Measurements from ENCODE around the gene UBASH3A. TPM values are rescaled to one million over a fixed set of nuclear protein-coding genes. Genes with fewer than 3 reads are reported as not detected.

UBASH3A gene, protein sequence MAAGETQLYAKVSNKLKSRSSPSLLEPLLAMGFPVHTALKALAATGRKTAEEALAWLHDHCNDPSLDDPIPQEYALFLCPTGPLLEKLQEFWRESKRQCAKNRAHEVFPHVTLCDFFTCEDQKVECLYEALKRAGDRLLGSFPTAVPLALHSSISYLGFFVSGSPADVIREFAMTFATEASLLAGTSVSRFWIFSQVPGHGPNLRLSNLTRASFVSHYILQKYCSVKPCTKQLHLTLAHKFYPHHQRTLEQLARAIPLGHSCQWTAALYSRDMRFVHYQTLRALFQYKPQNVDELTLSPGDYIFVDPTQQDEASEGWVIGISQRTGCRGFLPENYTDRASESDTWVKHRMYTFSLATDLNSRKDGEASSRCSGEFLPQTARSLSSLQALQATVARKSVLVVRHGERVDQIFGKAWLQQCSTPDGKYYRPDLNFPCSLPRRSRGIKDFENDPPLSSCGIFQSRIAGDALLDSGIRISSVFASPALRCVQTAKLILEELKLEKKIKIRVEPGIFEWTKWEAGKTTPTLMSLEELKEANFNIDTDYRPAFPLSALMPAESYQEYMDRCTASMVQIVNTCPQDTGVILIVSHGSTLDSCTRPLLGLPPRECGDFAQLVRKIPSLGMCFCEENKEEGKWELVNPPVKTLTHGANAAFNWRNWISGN
- total RNA-seq (2012; rRNA removed): not detected in 2 replicates

DNA sequence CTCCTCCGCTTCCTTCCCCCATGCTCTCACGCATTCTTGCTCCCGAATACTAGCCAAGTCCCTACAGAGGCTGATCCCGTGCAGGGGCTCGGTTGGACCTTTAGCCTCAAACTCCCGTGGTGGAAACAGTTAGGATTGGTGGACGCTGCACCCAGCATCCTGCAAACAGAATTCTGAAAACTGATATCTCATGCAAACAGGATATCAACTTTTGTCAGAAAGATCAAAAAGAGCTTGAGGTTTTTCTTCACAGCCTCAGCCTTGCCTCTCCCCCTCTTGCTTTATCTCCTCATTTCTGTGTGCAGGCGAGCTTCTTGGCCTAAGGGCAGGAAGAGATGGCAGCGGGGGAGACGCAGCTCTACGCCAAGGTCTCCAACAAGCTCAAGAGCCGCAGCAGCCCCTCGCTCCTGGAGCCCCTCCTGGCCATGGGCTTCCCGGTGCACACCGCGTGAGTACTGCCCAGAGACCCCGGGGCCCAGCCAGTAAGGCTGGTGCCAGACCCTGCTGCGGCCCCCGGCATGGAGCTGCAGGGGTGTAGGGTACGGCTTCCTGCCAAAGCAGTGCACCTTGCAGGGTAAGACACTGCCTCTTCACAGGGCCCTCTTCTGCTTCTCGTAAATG, at the start of gene UBASH3A:
Gene UBASH3A (plus strand): TSS at position 292 of the 621 bp plus-strand sequence. CDS start 44 bp downstream, at position 336.
- Histone ChIP-seq H3K4me3 (ENCODE audit: low read length) (no peak within 1 kb of the TSS), H3K9ac (ENCODE audit: low read depth, low read length) (no peak within 1 kb of the TSS), H3K4me2 (ENCODE audit: low read length) (no peak within 1 kb of the TSS), H3K4me1 (ENCODE audit: control insufficient read depth, insufficient read depth, low read length) (no peaks in the 10 kb centered on the region), H3K9me3 (replicated peaks; ENCODE audit: low read length) (no peaks in the 10 kb centered on the region), H3K27me3 (ENCODE audit: control insufficient read depth, insufficient read depth, low read length) (peaks cover 2% of the 10 kb centered on the region), H3K36me3 (ENCODE audit: insufficient read depth, low read length) (no peaks in the 10 kb centered on the region)

DNA sequence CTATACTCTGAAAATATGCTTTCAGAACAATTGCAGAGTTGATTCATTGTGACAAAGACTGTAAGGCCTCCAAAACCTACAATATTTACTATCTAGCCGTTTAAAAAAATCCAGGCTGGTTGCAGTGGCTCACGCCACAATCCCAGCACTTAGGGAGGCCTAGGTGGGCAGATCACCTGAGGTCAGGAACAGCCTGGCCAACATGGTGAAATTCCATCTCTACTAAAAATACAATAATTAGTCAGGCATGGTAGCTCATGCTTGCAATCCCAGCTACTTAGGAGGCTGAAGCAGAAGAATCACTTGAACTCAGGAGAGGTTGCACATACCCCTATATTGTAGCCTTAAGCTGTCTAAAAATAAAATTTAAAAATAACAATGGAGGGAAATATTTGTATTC, 47.7 kb upstream of the UBASH3A start:
- Histone ChIP-seq H3K27me3 (ENCODE audit: control insufficient read depth, insufficient read depth, low read length) (no peaks in the 10 kb centered on the region), H3K4me2 (ENCODE audit: low read length) (no peak overlapping the region), H3K9ac (ENCODE audit: low read depth, low read length) (no peak overlapping the region), H3K36me3 (ENCODE audit: insufficient read depth, low read length) (no peaks in the 10 kb centered on the region), H3K9me3 (replicated peaks; ENCODE audit: low read length) (no peaks in the 10 kb centered on the region), H3K4me1 (ENCODE audit: control insufficient read depth, insufficient read depth, low read length) (no peaks in the 10 kb centered on the region), H3K4me3 (ENCODE audit: low read length) (no peak overlapping the region)

DNA sequence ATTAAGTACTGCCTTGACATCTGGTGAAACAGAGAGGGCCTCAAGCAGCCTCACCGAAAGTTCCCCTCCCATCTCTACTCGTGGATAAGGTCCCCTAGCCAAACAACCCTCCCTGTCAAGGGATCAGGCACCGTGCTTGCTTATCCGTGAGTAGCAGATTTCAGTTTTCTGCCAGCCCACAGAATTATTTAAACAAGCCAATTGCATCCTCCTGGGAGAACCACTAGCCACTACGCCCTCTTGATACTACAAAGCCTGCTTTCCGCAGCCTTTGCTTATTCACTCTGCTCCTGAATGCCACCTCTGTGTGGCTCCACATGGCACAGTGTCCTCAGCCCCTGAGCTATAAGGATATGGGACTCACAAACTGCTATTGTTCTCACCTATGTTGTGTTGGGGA, 47.1 kb upstream of the UBASH3A start:
- no peak overlapping the region for H3K4me2 ChIP-seq (ENCODE audit: low read length)
- H3K4me1 ChIP-seq (ENCODE audit: control insufficient read depth, insufficient read depth, low read length): no peaks in the 10 kb centered on the region
- no peak overlapping the region for H3K9ac ChIP-seq (ENCODE audit: low read depth, low read length)
- no peak overlapping the region for H3K4me3 ChIP-seq (ENCODE audit: low read length)
- no peaks in the 10 kb centered on the region for H3K9me3 ChIP-seq (replicated peaks; ENCODE audit: low read length)
- H3K36me3 ChIP-seq (ENCODE audit: insufficient read depth, low read length): no peaks in the 10 kb centered on the region
- no peaks in the 10 kb centered on the region for H3K27me3 ChIP-seq (ENCODE audit: control insufficient read depth, insufficient read depth, low read length)

DNA sequence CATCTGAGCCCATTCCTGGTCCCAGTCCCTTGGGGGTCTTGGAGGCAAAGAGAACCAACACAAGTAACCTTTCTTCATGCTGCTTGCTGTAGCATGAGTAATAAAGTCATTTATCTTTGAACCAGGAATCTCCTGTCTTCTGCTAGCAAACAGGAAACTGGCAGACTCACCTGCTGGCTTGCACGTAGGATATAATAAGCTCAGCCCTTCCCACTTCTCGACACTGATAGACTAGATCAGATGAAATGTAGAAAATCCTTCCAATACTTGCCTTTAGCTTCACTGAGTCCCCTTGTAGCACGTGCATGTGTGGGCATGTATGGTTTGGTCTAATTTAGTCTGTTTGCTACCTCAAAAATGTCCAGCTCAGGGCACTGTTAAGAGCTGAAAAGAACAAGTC, 46.4 kb upstream of the UBASH3A start:
- Histone ChIP-seq H3K4me1 (ENCODE audit: control insufficient read depth, insufficient read depth, low read length) (no peaks in the 10 kb centered on the region), H3K9ac (ENCODE audit: low read depth, low read length) (no peak overlapping the region), H3K36me3 (ENCODE audit: insufficient read depth, low read length) (no peaks in the 10 kb centered on the region), H3K9me3 (replicated peaks; ENCODE audit: low read length) (no peaks in the 10 kb centered on the region), H3K4me2 (ENCODE audit: low read length) (no peak overlapping the region), H3K27me3 (ENCODE audit: control insufficient read depth, insufficient read depth, low read length) (peaks cover 2% of the 10 kb centered on the region), H3K4me3 (ENCODE audit: low read length) (no peak overlapping the region)

DNA sequence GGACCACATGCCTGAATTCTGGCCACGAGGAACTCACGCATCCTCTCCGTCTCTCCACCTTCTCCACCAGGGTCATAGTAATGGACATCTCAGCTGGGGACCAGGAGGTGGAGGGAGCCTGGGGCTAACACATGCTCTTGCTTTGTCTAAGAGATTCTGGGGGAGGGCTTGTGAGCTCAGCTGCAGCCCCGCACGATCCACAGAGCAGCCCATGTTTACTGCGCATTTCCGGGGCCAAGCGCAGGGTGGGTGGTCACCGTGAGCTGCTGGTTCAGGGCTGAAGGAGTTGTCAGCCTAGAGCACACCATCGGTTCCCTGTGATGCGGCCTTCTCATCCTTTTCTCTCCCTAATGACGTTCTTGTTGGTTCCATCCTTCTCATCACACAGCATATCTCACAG, 45.4 kb upstream of the UBASH3A start:
- Histone ChIP-seq H3K4me1 (ENCODE audit: control insufficient read depth, insufficient read depth, low read length) (no peaks in the 10 kb centered on the region), H3K4me3 (ENCODE audit: low read length) (no peak overlapping the region), H3K9me3 (replicated peaks; ENCODE audit: low read length) (no peaks in the 10 kb centered on the region), H3K4me2 (ENCODE audit: low read length) (no peak overlapping the region), H3K36me3 (ENCODE audit: insufficient read depth, low read length) (no peaks in the 10 kb centered on the region), H3K9ac (ENCODE audit: low read depth, low read length) (no peak overlapping the region), H3K27me3 (ENCODE audit: control insufficient read depth, insufficient read depth, low read length) (peaks cover 2% of the 10 kb centered on the region)

DNA sequence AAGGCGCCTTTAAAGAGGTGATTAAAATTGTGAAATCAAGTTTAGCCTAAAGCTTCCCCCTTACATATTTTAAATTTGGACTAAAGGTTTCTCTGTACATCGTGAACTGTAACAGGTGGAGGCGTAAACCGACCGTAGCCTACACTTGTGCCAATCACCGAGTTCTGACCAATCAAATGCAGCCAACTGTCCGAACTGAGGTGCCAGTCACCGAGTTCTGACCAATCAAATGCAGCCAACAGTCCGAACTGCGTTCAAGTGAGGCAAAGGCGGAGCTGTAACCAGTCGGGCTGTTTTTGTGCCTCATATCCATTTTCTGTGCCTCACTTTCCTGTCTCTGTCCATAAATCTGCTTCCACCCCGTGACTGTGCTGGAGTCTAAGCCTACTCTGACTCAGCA, 44.8 kb upstream of the UBASH3A start:
- Histone ChIP-seq H3K36me3 (ENCODE audit: insufficient read depth, low read length) (no peaks in the 10 kb centered on the region), H3K4me3 (ENCODE audit: low read length) (no peak overlapping the region), H3K9ac (ENCODE audit: low read depth, low read length) (no peak overlapping the region), H3K4me1 (ENCODE audit: control insufficient read depth, insufficient read depth, low read length) (no peaks in the 10 kb centered on the region), H3K4me2 (ENCODE audit: low read length) (no peak overlapping the region), H3K9me3 (replicated peaks; ENCODE audit: low read length) (no peaks in the 10 kb centered on the region), H3K27me3 (ENCODE audit: control insufficient read depth, insufficient read depth, low read length) (peaks cover 2% of the 10 kb centered on the region)

DNA sequence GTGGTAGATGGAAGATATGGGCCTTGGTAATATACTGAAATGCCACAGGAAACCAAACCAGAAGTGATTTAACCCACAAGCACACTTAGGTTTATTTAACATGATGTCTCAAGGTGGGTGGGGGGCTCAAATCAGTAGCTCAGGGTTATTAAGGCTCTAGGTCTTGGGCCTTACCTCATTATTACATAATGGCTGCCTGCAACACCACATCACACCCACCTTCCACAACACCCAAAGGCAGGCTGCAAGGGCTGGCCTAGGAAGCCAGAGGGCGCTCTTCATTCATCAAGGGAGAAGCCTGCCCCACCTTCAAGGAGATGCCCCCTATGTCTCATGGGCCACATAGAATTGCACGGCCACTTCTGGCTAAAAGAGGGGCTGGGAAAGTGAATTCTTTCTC, 43.4 kb upstream of the UBASH3A start:
- H3K4me3 ChIP-seq (ENCODE audit: low read length): no peak overlapping the region
- H3K4me2 ChIP-seq (ENCODE audit: low read length): no peak overlapping the region

DNA sequence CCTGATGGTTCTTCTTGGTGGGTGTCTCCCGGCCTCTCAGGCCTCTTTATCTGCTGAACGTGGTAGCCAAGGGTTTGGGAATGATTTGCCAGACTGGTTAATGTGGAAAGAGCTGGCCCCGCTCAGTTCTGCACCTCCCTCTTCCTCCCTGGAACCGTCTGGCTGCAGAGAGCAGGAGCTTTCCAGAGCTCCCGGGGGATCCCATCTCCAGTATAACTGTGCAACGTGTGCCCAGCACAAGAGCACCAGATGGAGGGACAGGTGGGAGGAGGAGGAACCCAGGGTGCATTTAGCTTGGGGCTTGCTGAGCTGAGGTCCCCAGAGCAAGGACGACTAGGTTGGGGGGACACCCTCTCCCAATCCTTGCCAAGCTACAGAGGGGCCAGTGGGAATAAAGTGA, 42.4 kb upstream of the UBASH3A start:
- Histone ChIP-seq H3K36me3 (ENCODE audit: insufficient read depth, low read length) (no peaks in the 10 kb centered on the region), H3K4me2 (ENCODE audit: low read length) (no peak overlapping the region), H3K4me3 (ENCODE audit: low read length) (no peak overlapping the region), H3K27me3 (ENCODE audit: control insufficient read depth, insufficient read depth, low read length) (peaks cover 2% of the 10 kb centered on the region), H3K4me1 (ENCODE audit: control insufficient read depth, insufficient read depth, low read length) (no peaks in the 10 kb centered on the region), H3K9me3 (replicated peaks; ENCODE audit: low read length) (no peaks in the 10 kb centered on the region), H3K9ac (ENCODE audit: low read depth, low read length) (no peak overlapping the region)

More for the DNA sequence above, 43.4 kb upstream of the UBASH3A start:
- peaks cover 2% of the 10 kb centered on the region for H3K27me3 ChIP-seq (ENCODE audit: control insufficient read depth, insufficient read depth, low read length)
- no peaks in the 10 kb centered on the region for H3K4me1 ChIP-seq (ENCODE audit: control insufficient read depth, insufficient read depth, low read length)
- no peak overlapping the region for H3K9ac ChIP-seq (ENCODE audit: low read depth, low read length)
- H3K9me3 ChIP-seq (replicated peaks; ENCODE audit: low read length): no peaks in the 10 kb centered on the region
- H3K36me3 ChIP-seq (ENCODE audit: insufficient read depth, low read length): no peaks in the 10 kb centered on the region

DNA sequence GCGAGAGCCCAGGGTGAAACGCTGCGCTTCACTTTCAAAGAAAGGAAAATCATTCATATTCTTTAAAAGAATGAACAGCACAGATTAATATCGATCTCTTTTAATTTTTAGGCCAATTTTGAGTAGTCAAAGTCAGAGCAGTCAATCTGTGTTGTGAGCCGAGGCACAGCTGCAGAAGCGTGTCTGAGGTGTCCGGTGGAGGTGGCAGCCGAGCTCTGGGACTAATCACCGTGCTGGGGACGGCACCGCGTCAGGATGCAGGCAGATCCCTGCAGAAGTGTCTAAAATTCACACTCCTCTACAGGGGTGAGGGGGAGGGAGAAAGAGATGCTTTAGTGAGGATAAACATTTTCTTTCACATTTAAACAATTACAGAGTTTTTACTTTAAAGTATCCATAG, 41.5 kb upstream of the UBASH3A start:
- Histone ChIP-seq H3K4me3 (ENCODE audit: low read length) (no peak overlapping the region), H3K27me3 (ENCODE audit: control insufficient read depth, insufficient read depth, low read length) (peaks cover 2% of the 10 kb centered on the region), H3K9me3 (replicated peaks; ENCODE audit: low read length) (no peaks in the 10 kb centered on the region), H3K4me1 (ENCODE audit: control insufficient read depth, insufficient read depth, low read length) (no peaks in the 10 kb centered on the region), H3K4me2 (ENCODE audit: low read length) (no peak overlapping the region), H3K36me3 (ENCODE audit: insufficient read depth, low read length) (no peaks in the 10 kb centered on the region), H3K9ac (ENCODE audit: low read depth, low read length) (no peak overlapping the region)

DNA sequence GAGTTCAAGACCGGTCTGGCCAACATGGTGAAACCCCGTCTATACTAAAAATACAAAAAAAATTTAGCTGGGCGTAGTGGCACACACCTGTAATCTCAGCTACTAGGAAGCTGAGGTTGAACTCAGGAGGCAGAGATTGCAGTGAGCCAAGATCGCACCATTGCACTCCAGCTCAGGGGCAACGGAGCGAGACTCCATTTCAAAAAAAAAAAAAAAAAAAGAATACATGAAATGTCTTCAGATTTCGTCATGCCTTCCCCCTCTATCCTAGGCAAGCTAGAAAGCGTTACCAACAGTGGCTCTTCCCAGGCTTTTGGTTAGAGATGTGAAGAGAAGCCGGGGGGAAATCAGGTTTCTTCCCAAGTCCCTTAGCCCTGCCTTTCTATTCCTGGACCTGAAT, 41.0 kb upstream of the UBASH3A start:
- Histone ChIP-seq H3K4me1 (ENCODE audit: control insufficient read depth, insufficient read depth, low read length) (no peaks in the 10 kb centered on the region), H3K36me3 (ENCODE audit: insufficient read depth, low read length) (no peaks in the 10 kb centered on the region), H3K9me3 (replicated peaks; ENCODE audit: low read length) (no peaks in the 10 kb centered on the region), H3K9ac (ENCODE audit: low read depth, low read length) (no peak overlapping the region), H3K4me3 (ENCODE audit: low read length) (no peak overlapping the region), H3K4me2 (ENCODE audit: low read length) (no peak overlapping the region), H3K27me3 (ENCODE audit: control insufficient read depth, insufficient read depth, low read length) (peaks cover 2% of the 10 kb centered on the region)

DNA sequence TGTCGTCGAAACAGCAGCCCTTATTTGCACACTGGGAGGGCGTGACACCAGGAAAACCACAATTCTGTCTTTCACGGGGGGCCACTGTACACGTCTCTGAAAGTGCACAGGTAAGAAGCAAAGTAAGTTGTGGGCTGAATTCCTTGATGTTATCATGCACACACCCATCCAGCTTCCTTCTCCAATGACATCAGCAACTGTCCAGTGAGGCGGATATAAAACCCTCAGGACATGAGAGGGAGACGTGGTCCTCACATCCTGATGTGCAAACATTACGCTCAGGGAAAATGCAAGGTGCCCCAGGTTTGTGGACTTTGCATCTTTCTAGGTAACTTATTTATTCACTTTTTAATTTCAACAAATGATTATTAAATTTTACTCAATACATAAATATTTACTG, 40.4 kb upstream of the UBASH3A start:
- H3K4me1 ChIP-seq (ENCODE audit: control insufficient read depth, insufficient read depth, low read length): no peaks in the 10 kb centered on the region
- no peak overlapping the region for H3K4me2 ChIP-seq (ENCODE audit: low read length)
- H3K9ac ChIP-seq (ENCODE audit: low read depth, low read length): no peak overlapping the region
- peaks cover 2% of the 10 kb centered on the region for H3K27me3 ChIP-seq (ENCODE audit: control insufficient read depth, insufficient read depth, low read length)
- H3K4me3 ChIP-seq (ENCODE audit: low read length): no peak overlapping the region
- no peaks in the 10 kb centered on the region for H3K9me3 ChIP-seq (replicated peaks; ENCODE audit: low read length)
- no peaks in the 10 kb centered on the region for H3K36me3 ChIP-seq (ENCODE audit: insufficient read depth, low read length)

All from skeletal muscle satellite cell (primary cell).